Testis (tissue), 2 donors: ENCODE data around the gene PGAM1.

ENCODE experiments used
- CTCF ChIP-seq, 3 experiments: fragments of 450-650 bp in 2 of 3; fragments of 200-600 bp in 1 of 3; sonication (generic) in 1 of 3; IDR thresholded peaks; one replicate each; pipeline ENCODE4 v1.5.1; 2016 to 2019; ENCODE audit warnings: antibody characterized with exemption in 3 of 3, mild to moderate bottlenecking in 2 of 3, moderate library complexity in 1 of 3
- POLR2A ChIP-seq: fragments of 450-650 bp; IDR thresholded peaks from one replicate; pipeline ENCODE4 v1.6.1; 2017; ENCODE audit warnings: antibody characterized with exemption, mild to moderate bottlenecking, moderate library complexity

GRCh38 chr10:97378933-97379921 lies 46.8 kb upstream of the PGAM1 start:
- no peak for TF ChIP-seq CTCF (IDR thresholded peaks at IDR 0.05)
- TF ChIP-seq POLR2A = no peak
